ENCODE results near the gene TLE3. TPM values are rescaled to one million over a fixed set of nuclear protein-coding genes. Genes with fewer than 3 reads are reported as not detected.

Gene TLE3
- total RNA-seq, 4 donors from 2014 or later, result 54.8 to 99.5 (median 57.6) TPM

DNA sequence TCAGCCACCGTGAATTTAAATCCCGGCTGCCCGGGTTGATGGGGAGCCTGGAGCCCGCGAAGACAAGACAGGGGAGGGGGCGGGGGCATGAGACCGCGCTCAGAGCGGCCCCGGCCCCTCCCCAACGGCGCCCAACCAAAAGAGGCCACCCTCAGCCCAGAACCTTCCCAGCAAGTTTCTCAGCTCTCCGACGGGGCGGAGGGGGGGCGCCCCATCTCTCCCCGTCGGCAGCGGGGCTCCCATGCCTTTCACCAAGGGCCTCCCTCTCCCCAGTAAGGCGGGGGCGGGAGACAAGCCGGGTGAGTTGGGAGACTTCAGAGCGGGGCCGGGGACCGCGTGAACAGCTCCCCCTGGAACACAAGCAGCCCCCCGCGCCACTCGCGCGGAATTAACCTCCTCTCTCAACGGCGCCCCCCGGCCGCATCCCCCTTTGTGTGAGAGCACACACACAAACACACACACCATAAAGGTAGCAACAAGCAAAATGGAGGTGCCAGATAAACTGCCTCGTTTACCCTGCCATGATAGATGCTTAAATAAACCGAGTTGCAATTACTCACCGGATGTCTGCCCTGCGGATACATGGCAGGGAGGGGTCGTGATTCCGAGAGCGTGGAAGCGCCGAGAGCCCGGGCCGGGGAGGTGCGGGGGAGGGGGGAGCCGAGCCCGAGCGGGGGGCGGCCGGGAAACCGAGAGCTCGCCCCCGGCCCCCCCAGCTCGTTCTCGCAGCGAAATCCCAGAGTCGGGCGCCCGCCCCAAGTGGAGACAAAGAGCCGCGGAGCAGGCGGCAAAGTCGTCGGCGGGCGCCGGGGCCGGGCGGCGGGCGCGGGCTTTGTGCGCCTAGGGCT lies 1.3 kb downstream of the TLE3 start:
- TF ChIP-seq, protein P1, sequence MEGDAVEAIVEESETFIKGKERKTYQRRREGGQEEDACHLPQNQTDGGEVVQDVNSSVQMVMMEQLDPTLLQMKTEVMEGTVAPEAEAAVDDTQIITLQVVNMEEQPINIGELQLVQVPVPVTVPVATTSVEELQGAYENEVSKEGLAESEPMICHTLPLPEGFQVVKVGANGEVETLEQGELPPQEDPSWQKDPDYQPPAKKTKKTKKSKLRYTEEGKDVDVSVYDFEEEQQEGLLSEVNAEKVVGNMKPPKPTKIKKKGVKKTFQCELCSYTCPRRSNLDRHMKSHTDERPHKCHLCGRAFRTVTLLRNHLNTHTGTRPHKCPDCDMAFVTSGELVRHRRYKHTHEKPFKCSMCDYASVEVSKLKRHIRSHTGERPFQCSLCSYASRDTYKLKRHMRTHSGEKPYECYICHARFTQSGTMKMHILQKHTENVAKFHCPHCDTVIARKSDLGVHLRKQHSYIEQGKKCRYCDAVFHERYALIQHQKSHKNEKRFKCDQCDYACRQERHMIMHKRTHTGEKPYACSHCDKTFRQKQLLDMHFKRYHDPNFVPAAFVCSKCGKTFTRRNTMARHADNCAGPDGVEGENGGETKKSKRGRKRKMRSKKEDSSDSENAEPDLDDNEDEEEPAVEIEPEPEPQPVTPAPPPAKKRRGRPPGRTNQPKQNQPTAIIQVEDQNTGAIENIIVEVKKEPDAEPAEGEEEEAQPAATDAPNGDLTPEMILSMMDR (IDR thresholded peaks at IDR 0.05; ENCODE audit: low read depth), result no peak

DNA sequence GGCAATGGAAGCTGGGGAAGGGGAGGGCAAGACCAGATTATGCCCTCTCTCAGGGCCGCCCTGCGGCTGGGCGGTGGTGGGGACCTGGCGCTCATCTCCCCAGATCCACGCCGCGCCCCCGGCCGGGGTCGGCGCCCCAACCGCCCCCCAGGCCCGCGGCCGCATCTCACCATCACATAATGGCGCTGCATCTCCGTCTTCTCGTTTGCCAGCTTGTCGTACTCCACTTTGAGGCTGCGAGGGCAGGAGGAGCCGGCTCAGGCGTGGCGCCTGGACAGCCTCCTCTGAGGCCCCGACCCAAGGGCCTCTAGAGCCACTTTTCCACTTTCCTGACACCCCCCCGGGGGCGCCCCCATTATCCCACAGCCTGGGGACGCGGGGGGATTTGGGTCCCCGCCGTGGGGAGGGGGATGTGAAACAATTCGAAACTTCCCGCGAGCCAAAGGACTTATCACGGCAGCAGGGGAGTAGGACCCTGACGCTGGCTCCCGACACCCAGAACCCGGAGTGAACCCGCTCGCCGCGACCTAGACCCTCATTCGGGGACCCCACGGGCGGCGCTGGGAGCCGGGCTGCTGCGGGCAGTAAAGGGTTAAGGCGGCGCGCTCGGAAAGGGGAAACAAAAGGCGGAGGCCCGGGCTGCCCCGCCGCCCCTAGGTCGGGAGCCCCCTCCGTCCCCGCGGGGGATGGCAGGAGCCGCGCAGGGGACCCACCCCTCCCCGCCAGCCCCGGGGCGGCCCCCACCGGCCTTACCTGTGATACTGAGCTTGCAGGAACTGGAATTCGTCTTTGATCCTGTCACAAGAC lies 2.1 kb downstream of the TLE3 start:
- TF ChIP-seq, protein P1 (IDR thresholded peaks at IDR 0.05; ENCODE audit: low read depth), result no peak

DNA sequence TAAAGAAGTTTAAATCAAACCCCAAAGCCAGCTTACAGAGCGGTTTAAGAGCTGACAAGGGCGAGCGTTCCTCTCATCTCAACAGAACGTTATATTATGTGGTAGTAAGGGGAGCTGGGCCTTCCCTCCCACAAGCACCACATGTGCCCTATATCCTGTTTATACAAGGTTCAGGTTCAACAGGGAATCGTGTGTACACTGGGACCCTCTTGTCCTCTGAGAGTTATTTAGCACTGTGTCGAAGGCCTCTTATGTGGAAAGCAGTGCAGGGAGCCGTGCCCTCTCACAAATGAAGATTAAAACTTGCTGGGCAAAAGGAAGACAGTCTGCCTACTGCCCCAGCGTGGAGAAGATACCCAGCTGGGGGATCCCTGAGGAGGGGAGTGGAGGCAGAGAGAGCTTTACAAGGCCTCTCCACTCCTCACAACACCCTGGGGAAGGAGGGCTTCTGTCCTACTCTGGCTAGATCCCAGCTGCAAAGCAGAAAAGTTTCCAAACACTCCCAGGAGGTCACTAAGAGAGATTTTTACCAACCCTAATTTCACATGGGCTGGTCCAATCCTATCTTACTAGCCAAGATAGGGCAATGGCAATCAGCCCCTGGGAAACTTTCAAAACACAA lies 2.9 kb downstream of the TLE3 start:
- TF ChIP-seq, protein P1 (IDR thresholded peaks at IDR 0.05; ENCODE audit: low read depth), result no peak

GRCh38 chr15:70093481-70094319 lies 4.0 kb downstream of the TLE3 start:
- TF ChIP-seq, protein P1 (IDR thresholded peaks at IDR 0.05; ENCODE audit: low read depth), result no peak

GRCh38 chr15:70093070-70093469 lies 4.6 kb downstream of the TLE3 start:
- TF ChIP-seq, protein P1 (IDR thresholded peaks at IDR 0.05; ENCODE audit: low read depth), result no peak

DNA sequence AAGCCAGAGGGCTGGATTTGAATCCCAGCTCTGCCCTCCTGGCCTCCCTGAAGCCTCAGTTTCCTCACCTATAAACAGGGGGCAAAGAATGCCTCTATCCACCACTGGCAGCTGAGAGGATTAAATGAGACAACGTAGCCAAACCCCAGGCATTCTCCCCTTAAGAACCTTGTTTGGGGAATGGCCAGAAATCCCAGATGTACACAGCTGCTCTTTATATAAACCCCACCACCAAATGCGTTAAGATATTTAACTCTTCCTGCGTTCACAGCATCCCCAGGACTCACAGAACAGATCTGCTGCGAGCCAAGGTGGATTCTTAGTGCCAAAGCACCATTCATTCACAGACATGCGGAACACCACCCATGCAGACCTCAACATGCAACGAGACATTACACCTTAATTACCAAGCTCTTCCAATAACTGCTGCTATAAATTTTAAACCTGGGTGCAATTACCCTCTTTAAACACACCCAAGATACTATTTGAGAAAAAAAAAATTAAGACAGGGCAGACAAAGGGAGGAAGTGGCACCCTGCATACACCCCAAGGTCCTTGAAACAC lies 5.2 kb downstream of the TLE3 start:
- TF ChIP-seq, protein P1 (IDR thresholded peaks at IDR 0.05; ENCODE audit: low read depth), result no peak

Data from subcutaneous adipose tissue (tissue), 4 donors.